SH-SY5Y (cell line): ENCODE results near the gene LPIN2.

Source experiments
- GATA2 ChIP-seq: IDR thresholded peaks from 2 replicates; pipeline ENCODE4 v1.6.1; 2011; ENCODE audit warnings: mild to moderate bottlenecking, low read depth, low read length
- GATA3 ChIP-seq: IDR thresholded peaks from 2 replicates; pipeline ENCODE4 v1.6.1; 2011; ENCODE audit warnings: low read depth, mild to moderate bottlenecking, low read length, moderate library complexity

- no peak for TF ChIP-seq GATA3
- no peak for TF ChIP-seq GATA2
These were observed 45.1 kb downstream of the LPIN2 start for GRCh38 chr18:2967820-2968219.
